ENCODE data around the gene ZNF718. TPM values are rescaled to one million over a fixed set of nuclear protein-coding genes. Genes with fewer than 3 reads are reported as not detected.
"Not testable (repeated sequence)": the region's sequence is repeated elsewhere in the genome, so short reads cannot be mapped to it uniquely, and the experiment has no call there.

Gene ZNF718
- total RNA-seq, 4 donors from 2014 or later = 5.1 to 17.3 (median 8.5) TPM

DNA sequence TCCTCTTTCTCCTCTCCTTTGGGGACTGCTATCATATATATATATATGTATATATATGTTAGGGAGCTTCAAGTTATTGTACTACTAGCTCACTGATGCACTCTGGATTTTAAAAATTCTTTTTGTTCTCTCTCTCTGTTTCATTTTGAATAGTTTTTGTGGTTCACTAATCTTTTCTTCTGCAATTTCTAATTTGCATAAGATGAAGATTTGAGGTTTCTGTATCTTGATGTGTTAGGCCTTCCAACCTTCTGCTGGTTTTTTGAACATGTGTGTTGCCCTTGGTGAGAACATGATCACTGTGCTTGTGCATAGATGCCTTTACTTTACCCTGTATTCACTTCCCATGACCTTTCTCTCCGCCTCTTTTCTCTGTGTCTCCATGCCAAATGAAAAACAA is 7.8 kb upstream of the ZNF718 start:
- no peaks in the 10 kb centered on the region for H3K4me1 ChIP-seq
- H3K27me3 ChIP-seq = peaks cover 15% of the 10 kb centered on the region
- TF ChIP-seq CTCF (IDR thresholded peaks at IDR 0.05) (no peak), POLR2AphosphoS5 (IDR thresholded peaks at IDR 0.05) (no peak), EP300 (IDR thresholded peaks at IDR 0.05) (no peak), POLR2A (IDR thresholded peaks at IDR 0.05) (no peak)
- no peak overlapping the region for H3K27ac ChIP-seq
- ATAC-seq = no peak
- WGBS, 2 donors (ENCODE audit: low coverage in 1 of 2) = 67 to 75% methylated on average over 1 of the region's 1 CpG
- H3K36me3 ChIP-seq = no peaks in the 10 kb centered on the region
- H3K9me3 ChIP-seq = no peaks in the 10 kb centered on the region
- H3K4me3 ChIP-seq = no peak overlapping the region

- TF ChIP-seq EP300 (IDR thresholded peaks at IDR 0.05) (no peak), POLR2AphosphoS5 (IDR thresholded peaks at IDR 0.05) (no peak), POLR2A (IDR thresholded peaks at IDR 0.05) (no peak), CTCF (IDR thresholded peaks at IDR 0.05) (no peak)
- Histone ChIP-seq H3K4me3 (no peak overlapping the region), H3K9me3 (peaks cover 0 to 2% (median 0%) of the 10 kb centered on the region in 3 donors), H3K4me1 (peaks cover 0 to 8% (median under 1%) of the 10 kb centered on the region in 3 donors), H3K27ac (no peak overlapping the region), H3K27me3 (no peaks in the 10 kb centered on the region), H3K36me3 (no peaks in the 10 kb centered on the region)
- no peak for ATAC-seq
- WGBS, 2 donors (ENCODE audit: low coverage in 1 of 2) = 59 to 69% methylated on average over 3 to 4 of the region's 5 CpGs
Observed at GRCh38 chr4:120616-121015, 3.7 kb upstream of the ZNF718 start.

GRCh38 chr4:121408-122084 is 2.8 kb upstream of the ZNF718 start:
- Histone ChIP-seq H3K9me3 (peaks cover 0 to 2% (median 0%) of the 10 kb centered on the region in 3 donors), H3K27ac (no peak overlapping the region), H3K4me1 (peaks cover 0 to 18% (median 5%) of the 10 kb centered on the region in 3 donors), H3K36me3 (no peaks in the 10 kb centered on the region), H3K27me3 (no peaks in the 10 kb centered on the region), H3K4me3 (no peak overlapping the region)
- TF ChIP-seq CTCF (IDR thresholded peaks at IDR 0.05) = no peak
- no peak for TF ChIP-seq EP300 (IDR thresholded peaks at IDR 0.05)
- TF ChIP-seq POLR2A (IDR thresholded peaks at IDR 0.05) = no peak
- TF ChIP-seq POLR2AphosphoS5 (IDR thresholded peaks at IDR 0.05) = no peak
- ATAC-seq = no peak
- WGBS, 2 donors (ENCODE audit: low coverage in 1 of 2) = 71 to 73% methylated on average over 5 of the region's 7 CpGs

GRCh38 chr4:123922-124274 is 403 bp upstream of the ZNF718 start:
- WGBS, 2 donors (ENCODE audit: low coverage in 1 of 2) = 71 to 92% methylated on average over 4 to 5 of the region's 10 CpGs
- H3K4me1 ChIP-seq = peaks cover 0 to 20% (median 5%) of the 10 kb centered on the region in 3 donors
- ATAC-seq = not testable (repeated sequence)

GRCh38 chr4:125091-125771 is 930 bp downstream of the ZNF718 start:
- Histone ChIP-seq H3K27me3 (no peaks in the 10 kb centered on the region), H3K27ac (peak overlapping the region; percentile 54 to 95 (median 90)), H3K4me1 (peaks cover 0 to 20% (median 5%) of the 10 kb centered on the region in 3 donors), H3K36me3 (peaks cover 0 to 27% of the 10 kb centered on the region in 2 donors), H3K4me3 (peak overlapping the region; percentile 69 to 73), H3K9me3 (peaks cover 0 to 2% (median 0%) of the 10 kb centered on the region in 3 donors)
- TF ChIP-seq EP300 (IDR thresholded peaks at IDR 0.05) = no peak
- no peak for ATAC-seq
- 0 to 30% methylated on average over 9 to 10 of the region's 30 CpGs for WGBS, 2 donors (ENCODE audit: low coverage in 1 of 2)

More at GRCh38 chr4:123922-124274, 403 bp upstream of the ZNF718 start:
- H3K9me3 ChIP-seq, H3K27me3 ChIP-seq: not testable (repeated sequence)
- Histone ChIP-seq H3K27ac (peak overlapping the region; percentile 2 to 95 (median 90)), H3K36me3 (peaks cover 0 to 23% of the 10 kb centered on the region in 2 donors), H3K4me3 (peak overlapping the region; percentile 69 to 73)

All from gastroesophageal sphincter (tissue), 4 donors.